Smooth muscle cell (in vitro differentiated cells): ENCODE measurements around the gene IDI2. TPM values are rescaled to one million over a fixed set of nuclear protein-coding genes. Genes with fewer than 3 reads are reported as not detected.
"Not testable (repeated sequence)": the region's sequence is repeated elsewhere in the genome, so short reads cannot be mapped to it uniquely, and the experiment has no call there.

Experiments used
- DNase-seq: peaks from one replicate; lab custom pipeline; 2025; ENCODE audit not compliant: unreplicated experiment; lab: John Stamatoyannopoulos, UW
- H2AFZ ChIP-seq: fragments of 200-600 bp; sonication (generic); 2 replicates; pipeline ENCODE4 v1.6.0; 2016; ENCODE audit warnings: antibody characterized with exemption, low read depth, mild to moderate bottlenecking
- H3F3A ChIP-seq: fragments of 200-600 bp; sonication (generic); 2 replicates; pipeline ENCODE4 v1.6.0; 2017; ENCODE audit warnings: antibody characterized with exemption, low read depth
- H3K27ac ChIP-seq: fragments of 200-600 bp; sonication (generic); 2 replicates; pipeline ENCODE4 v1.5.1; 2016; ENCODE audit warnings: low read depth, mild to moderate bottlenecking
- H3K27me3 ChIP-seq: fragments of 200-600 bp; sonication (generic); 2 replicates; pipeline ENCODE4 v1.6.1; 2016; ENCODE audit warnings: low read depth, mild to moderate bottlenecking
- H3K36me3 ChIP-seq: fragments of 200-600 bp; sonication (generic); 2 replicates; pipeline ENCODE4 v1.5.1; 2016; ENCODE audit warnings: low read depth
- H3K4me1 ChIP-seq: fragments of 200-600 bp; sonication (generic); 2 replicates; pipeline ENCODE4 v1.5.1; 2016; ENCODE audit warnings: low read depth
- H3K4me2 ChIP-seq: fragments of 200-600 bp; sonication (generic); 2 replicates; pipeline ENCODE4 v1.6.0; 2016; ENCODE audit warnings: mild to moderate bottlenecking
- H3K4me3 ChIP-seq: fragments of 200-600 bp; sonication (generic); 2 replicates; pipeline ENCODE4 v1.5.1; 2016; ENCODE audit warnings: mild to moderate bottlenecking
- H3K79me2 ChIP-seq: fragments of 200-600 bp; sonication (generic); 2 replicates; pipeline ENCODE4 v1.6.0; 2016; ENCODE audit warnings: low read depth, mild to moderate bottlenecking
- H3K9ac ChIP-seq: fragments of 200-600 bp; sonication (generic); 2 replicates; pipeline ENCODE4 v1.6.0; 2016; ENCODE audit warnings: low read depth
- H3K9me3 ChIP-seq: fragments of 200-600 bp; sonication (generic); replicated peaks from 2 replicates; pipeline ENCODE4 v1.5.1; 2016; ENCODE audit warnings: low read depth
- H4K20me1 ChIP-seq: fragments of 200-600 bp; sonication (generic); 2 replicates; pipeline ENCODE4 v1.6.0; 2016; ENCODE audit warnings: low read depth
- CTCF ChIP-seq: fragments of 200-600 bp; sonication (generic); IDR thresholded peaks from 2 replicates; pipeline ENCODE4 v1.5.1; 2017; ENCODE audit warnings: borderline replicate concordance, mild to moderate bottlenecking, antibody characterized with exemption; ENCODE audit not compliant: insufficient read depth, poor library complexity, severe bottlenecking
- WGBS: methylation state at CpG from one replicate; pipeline ENCODE4 v1.1.7; 2016; ENCODE audit warnings: low lambda C conversion rate; 5-methylcytosine and 5-hydroxymethylcytosine counted together
- polyA plus RNA-seq: library from polyadenylated mRNA; unstranded; fragments of >200 nt; fragmentation: Nextera tagmentation; extraction: Ambion mirVana; gene quantifications from 2 replicates; pipeline ENCODE4 v1.2.1, GENCODE V29; 2016
- total RNA-seq: library from RNA; depleted of rRNA; stranded (reverse); fragments of >200 nt; gene quantifications from 2 replicates; pipeline ENCODE4 v1.2.3, GENCODE V29; 2014

Gene IDI2
- total and polyA plus RNA-seq, 2 experiments from 2014 or later = not detected

- 92% methylated on average over 3 of the region's 3 CpGs for WGBS
- DNase-seq = no peak
- no peaks in the 10 kb centered on the region for H3K27me3 ChIP-seq
- H3K27ac ChIP-seq = no peak overlapping the region
- H3K9ac ChIP-seq = no peak overlapping the region
- no peak overlapping the region for H2AFZ ChIP-seq
- H3K4me3 ChIP-seq = no peak overlapping the region
- H3K36me3 ChIP-seq = peaks cover 25% of the 10 kb centered on the region
- no peaks in the 10 kb centered on the region for H3K9me3 ChIP-seq
- no peak for TF ChIP-seq CTCF
- peaks cover 70% of the 10 kb centered on the region for H4K20me1 ChIP-seq
- no peak overlapping the region for H3K4me2 ChIP-seq
- peaks cover 42% of the 10 kb centered on the region for H3F3A ChIP-seq
- peaks cover 3% of the 10 kb centered on the region for H3K4me1 ChIP-seq
- peaks cover 20% of the 10 kb centered on the region for H3K79me2 ChIP-seq
Measured at GRCh38 chr10:1040133-1040532, 14.5 kb upstream of the IDI2 start.

- H2AFZ ChIP-seq, H3K9ac ChIP-seq, H3K4me1 ChIP-seq, H3K4me3 ChIP-seq, DNase-seq, H3K27ac ChIP-seq, H3K4me2 ChIP-seq, H3K9me3 ChIP-seq, H3K27me3 ChIP-seq, H3K79me2 ChIP-seq: not testable (repeated sequence)
- Histone ChIP-seq H3F3A (peaks cover 34% of the 10 kb centered on the region), H4K20me1 (peaks cover 56% of the 10 kb centered on the region), H3K36me3 (peaks cover 25% of the 10 kb centered on the region)
- WGBS = 96% methylated on average over 10 of the region's 20 CpGs
Measured at GRCh38 chr10:1038769-1039168, 13.1 kb upstream of the IDI2 start.

- Histone ChIP-seq H3K4me3 (no peak overlapping the region), H4K20me1 (peaks cover 39% of the 10 kb centered on the region), H3K4me2 (no peak overlapping the region), H2AFZ (no peak overlapping the region), H3K4me1 (no peaks in the 10 kb centered on the region), H3K36me3 (peaks cover 13% of the 10 kb centered on the region), H3K27me3 (no peaks in the 10 kb centered on the region), H3F3A (peaks cover 22% of the 10 kb centered on the region), H3K79me2 (no peaks in the 10 kb centered on the region), H3K27ac (peak overlapping the region; percentile 64), H3K9ac (no peak overlapping the region), H3K9me3 (no peaks in the 10 kb centered on the region)
- WGBS = 69% methylated on average over 11 of the region's 11 CpGs
- no peak for TF ChIP-seq CTCF
- DNase-seq = no peak
Measured at GRCh38 chr10:1037098-1037497, 11.4 kb upstream of the IDI2 start.

- Histone ChIP-seq H3K79me2 (no peaks in the 10 kb centered on the region), H4K20me1 (peaks cover 32% of the 10 kb centered on the region), H3K9me3 (no peaks in the 10 kb centered on the region), H3F3A (peaks cover 15% of the 10 kb centered on the region), H3K36me3 (peaks cover 9% of the 10 kb centered on the region), H2AFZ (no peak overlapping the region), H3K4me2 (no peak overlapping the region), H3K27me3 (no peaks in the 10 kb centered on the region), H3K4me1 (no peaks in the 10 kb centered on the region), H3K4me3 (no peak overlapping the region), H3K9ac (no peak overlapping the region), H3K27ac (peak overlapping the region; percentile 64)
- no peak for DNase-seq
- no peak for TF ChIP-seq CTCF
- WGBS = 77% methylated on average over 14 of the region's 14 CpGs
Measured at GRCh38 chr10:1036341-1036791, 10.7 kb upstream of the IDI2 start.
